Jurkat, Clone E6-1 (cell line): ENCODE data around the gene GPR87.

Source experiments
- DNase-seq: peaks from one replicate; pipeline ENCODE4 v3.0.0-alpha.2; 2011; ENCODE audit warnings: low read depth, low spot score
- H3K4me3 ChIP-seq: 2 replicates; pipeline ENCODE4 v1.5.1; 2011; ENCODE audit warnings: mild to moderate bottlenecking, low read length, control low read depth, moderate library complexity

The GPR87 gene

DNA sequence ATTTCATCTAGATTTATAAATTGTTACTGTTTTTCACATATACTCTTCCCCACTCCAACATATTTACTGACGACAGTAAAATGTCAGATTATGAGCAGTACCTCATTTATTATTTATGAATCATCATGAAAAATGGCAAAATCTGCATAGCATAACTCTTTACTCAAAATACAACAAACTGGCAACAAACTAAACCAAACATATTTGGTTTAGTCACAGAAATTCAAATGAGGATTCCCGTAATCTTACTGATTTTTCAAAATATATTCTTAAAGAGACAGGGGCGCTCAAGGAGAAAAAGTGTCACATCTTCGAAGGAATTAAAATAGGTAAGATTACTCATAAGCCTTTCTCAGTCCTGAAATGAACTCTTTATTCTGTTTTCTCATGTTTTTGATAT is 3.0 kb upstream of the GPR87 start:
- no peak overlapping the region for H3K4me3 ChIP-seq
- DNase-seq: no peak

DNA sequence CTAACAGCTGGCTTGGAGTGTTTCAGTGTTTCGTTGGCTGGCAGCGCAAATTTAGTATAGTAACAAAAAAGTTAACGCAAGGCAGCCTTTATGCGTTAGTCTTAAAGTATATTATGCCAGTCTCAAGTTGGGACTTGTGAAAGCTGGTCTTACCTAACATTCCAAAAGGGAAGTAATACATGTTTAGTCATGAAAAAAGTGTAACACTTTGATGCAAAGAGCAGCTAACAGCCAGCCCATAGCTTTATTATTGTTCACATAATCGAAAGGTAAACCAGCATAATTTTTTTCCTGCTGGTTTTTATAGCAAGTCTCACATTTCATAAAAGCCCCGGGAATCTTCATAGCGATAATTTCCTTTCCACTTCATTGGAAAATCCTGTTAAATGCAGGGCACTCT is 2.4 kb upstream of the GPR87 start:
- DNase-seq: no peak
- no peak overlapping the region for H3K4me3 ChIP-seq

DNA sequence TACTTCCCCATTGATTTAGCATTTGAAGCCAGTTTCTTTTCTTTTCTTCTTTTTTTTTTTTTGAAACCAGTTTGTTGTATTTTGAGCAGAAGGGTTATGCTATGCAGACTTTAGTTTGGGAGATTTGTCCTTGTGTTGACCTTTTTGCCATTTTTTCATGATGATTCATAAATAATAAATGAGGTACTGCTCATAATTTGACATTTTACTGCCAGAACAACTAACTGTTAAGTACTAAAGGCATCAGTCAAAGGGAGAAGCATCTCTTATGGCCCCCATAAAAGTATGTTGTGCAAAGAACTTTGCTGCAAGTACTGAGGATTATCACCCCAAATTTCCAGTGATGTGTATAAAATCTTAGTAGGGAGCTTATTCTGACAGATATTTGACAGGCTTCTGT is 1.7 kb upstream of the GPR87 start:
- H3K4me3 ChIP-seq: no peak overlapping the region
- no peak for DNase-seq

DNA sequence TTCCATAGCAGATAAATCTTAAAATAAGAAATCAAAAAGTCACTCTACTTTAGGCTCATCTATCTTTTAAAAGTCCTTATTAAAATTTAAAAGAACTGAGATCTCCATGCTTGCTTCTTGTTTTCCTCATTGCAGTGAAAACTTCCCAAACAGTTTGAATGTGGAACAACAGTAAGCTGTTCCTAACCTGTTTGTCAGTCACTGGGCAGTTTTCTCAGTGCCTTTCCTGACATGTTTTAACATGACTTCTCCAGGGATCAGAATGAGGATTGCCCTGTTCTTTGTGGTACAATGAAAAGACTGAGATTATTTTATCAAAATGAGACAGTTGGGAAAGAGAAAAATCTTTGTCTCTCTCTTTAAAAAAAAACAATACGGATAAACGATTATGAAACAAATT is 774 bp downstream of the GPR87 start:
- no peak for DNase-seq
- no peak overlapping the region for H3K4me3 ChIP-seq

DNA sequence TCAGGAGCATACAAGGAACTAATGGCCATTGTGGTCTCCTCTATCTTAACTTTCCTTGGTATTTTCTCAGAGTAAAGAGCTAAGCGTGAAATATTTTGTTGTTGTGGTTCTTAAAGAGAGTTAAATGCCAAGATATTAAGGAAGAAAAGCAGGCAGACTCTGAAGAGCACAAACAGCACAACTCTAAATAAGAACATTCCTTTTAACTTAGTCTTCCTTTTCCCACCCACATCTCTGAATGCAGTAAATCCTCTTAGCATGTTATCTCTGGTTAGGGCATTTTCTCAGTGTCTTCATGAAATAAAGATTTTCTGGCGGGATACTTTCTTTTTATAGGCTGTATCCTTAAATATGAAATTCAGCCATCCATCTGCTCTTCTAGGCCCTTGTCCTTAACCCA is 1.5 kb downstream of the GPR87 start:
- no peak for DNase-seq
- H3K4me3 ChIP-seq: no peak overlapping the region

DNA sequence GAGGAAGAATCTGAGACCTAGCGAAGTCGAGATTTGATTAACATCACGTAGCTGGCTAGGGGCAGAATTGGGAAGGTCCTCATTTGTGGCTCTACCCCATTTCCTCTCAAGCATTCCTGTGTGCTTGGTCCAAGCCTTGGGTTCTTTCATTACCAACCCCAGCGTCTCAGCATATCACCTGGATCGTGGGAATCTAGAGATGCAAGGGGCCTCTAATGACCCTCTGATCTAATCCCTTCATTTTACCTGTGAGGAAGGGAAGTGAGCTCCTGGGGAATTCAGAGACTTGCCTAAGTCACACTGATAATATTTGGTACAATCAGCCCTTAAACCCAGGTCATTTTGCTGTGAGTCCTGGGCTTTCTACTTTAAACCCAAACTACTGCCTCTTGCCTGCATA is 2.0 kb downstream of the GPR87 start:
- no peak overlapping the region for H3K4me3 ChIP-seq
- no peak for DNase-seq

DNA sequence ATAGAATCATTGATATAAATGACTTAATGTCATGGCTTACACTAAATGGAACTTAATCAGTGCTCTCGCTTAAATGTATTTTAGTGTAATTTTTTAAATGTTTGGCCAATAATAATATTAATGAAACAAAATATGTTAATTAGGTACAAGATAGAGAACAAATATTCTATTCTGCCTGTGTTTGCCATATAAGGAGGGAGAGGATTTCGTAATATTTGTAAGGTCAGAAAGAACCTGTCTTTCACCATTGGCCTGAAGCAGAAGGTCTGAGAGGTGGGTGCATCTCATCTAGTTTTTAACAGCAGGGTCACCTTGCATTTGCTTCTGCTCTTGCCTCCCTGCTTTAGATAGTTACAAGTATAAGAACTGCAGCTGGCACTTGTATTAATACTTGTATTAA is 2.5 kb downstream of the GPR87 start:
- no peak for DNase-seq
- no peak overlapping the region for H3K4me3 ChIP-seq

DNA sequence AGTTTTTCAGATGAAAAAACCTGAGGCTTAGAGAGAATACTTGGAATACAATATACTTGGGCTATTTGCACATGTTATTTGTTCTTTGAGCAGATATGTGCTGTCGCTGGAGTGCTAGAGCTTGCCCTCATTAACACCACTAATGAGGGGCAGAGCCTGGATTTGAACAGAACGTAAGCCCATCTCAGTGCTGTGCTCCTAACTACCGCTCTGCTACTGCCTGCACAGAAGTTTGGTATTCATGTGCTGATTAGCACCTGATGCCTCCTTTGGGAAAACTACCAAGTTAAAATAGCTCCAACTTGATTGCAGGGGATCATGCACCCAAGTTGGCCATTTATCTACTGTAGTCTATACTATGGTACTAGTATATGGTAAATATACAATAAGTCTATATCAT is 3.6 kb downstream of the GPR87 start:
- no peak for DNase-seq
- no peak overlapping the region for H3K4me3 ChIP-seq

DNA sequence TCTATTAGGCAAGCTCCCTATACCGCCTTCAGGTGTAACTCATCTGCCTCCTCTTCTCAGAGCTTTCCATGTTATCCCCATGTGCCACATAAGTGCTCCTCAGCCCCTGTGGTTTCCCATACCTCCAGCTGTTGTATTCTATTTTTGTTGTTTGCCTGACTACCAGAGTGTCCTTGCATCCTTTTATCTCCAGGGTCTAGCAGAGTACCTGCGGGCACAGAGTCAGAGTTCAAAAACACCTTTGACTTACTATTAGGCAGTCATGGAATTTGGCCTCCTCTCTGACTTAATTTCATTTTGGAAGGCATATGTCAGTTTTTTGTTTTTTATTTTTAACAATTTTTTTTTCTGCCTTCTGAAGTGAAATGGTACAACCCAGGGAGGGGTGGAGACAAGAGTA is 7.1 kb downstream of the GPR87 start:
- H3K4me3 ChIP-seq: no peak overlapping the region
- no peak for DNase-seq

DNA sequence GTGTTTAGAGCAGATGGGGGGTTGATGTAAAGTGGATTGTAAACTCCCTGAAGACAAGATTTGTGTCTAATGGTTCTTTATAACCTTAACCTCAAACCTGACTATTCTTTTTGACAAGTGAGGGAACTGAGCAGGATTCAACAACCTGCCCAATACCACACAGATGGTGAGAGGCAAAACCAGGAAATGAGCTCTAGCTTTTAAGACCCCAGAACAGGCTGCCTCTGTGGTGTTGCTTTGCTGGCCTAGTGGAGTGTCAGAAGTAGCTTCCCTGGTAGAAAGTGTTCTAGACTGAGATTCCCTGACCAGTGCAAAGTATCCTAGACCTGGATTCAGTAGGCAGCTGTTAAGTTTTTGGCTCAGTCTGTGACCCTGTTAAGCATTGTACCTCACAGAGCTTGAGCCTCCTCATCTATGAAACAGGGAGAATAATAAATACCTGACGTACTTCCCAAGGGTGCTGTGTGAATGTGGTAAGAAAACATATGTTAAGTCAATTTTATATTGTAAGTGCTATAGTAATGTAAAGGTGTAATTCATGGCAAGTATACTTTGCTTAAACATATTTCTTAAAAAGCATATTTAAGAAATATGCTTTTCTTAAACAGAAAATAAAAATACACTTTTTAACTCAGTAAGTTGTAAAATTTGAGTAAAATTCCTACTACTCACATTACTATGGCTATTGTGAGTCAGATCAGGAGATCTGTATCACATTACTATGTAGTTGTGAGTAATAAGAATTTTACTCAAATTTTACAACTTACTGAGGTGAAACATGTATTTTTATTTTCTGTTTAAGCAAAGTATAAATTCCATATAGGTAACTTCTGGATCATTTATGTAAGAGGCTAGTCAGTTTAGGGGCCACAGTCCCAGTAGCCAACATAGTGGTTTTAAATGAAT is 8.8 kb downstream of the GPR87 start:
- no peak overlapping the region for H3K4me3 ChIP-seq
- DNase-seq: peak; percentile 21

DNA sequence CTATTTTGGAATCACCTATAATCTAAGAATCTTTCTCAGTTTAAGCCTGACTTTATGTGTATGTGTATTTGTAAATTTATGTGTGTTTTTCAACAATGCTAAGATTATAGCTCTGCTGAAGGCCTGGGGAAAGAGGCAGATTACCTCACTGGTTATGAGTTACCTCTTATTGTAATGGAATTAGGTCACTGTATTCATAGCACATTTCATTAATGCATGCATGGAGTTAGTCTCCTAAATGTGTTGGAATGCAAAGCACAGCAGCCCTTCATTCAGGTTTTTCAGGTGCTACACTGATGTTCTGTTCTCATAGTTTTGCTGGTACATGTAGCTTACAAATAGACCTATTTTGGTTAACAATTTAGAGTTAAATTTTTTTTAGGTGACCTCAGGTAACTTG is 9.5 kb downstream of the GPR87 start:
- no peak for DNase-seq
- H3K4me3 ChIP-seq: no peak overlapping the region

DNA sequence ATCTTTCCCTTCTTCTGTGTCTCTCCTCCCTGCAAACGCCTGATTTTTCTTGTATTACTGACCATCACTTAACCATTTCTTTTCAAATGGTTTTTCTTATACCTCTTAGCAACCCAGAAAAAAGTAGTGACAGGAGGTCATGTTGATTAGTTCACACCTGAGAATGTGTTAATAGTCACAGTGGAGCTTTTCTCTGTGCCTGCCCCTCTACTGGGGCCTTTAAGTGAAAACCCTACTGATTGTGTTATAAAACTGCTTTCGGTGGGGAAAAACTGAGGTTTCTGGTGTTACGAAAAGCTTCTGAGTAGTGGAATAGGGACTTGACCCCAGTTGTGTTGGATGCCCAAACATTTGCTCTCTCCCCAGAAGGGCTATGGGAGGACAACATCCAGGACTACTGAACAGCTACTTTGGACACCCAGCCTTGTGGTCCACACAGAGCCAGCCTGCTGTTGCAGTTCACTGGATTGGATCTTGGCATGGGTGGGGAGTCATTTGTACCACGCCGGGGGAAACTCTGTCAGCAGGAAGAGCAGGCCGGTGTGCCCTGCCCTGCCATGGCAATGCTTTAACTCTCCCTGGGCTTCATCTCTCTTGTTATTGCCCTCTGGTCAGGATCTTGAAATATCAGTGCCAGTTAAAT is 10.3 kb downstream of the GPR87 start:
- H3K4me3 ChIP-seq: no peak overlapping the region
- DNase-seq: no peak

DNA sequence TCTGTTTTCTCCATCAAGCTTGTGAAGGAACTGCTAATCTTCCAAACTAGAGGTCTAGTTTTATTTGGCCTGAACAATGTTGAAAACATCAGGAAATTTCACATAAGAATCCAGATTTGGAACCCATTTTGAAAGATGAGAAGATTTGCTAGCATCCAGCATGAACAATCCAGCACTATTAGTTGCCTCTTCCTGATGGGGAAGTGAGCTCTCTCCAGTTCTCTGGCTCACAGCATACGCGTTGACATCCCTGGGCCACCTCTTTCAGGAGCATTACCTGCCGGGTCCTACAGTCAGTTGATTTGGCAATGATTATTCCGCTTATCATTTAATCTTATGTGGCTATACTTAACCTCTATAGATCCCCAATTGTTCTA is 10.9 kb downstream of the GPR87 start:
- DNase-seq: no peak
- no peak overlapping the region for H3K4me3 ChIP-seq

DNA sequence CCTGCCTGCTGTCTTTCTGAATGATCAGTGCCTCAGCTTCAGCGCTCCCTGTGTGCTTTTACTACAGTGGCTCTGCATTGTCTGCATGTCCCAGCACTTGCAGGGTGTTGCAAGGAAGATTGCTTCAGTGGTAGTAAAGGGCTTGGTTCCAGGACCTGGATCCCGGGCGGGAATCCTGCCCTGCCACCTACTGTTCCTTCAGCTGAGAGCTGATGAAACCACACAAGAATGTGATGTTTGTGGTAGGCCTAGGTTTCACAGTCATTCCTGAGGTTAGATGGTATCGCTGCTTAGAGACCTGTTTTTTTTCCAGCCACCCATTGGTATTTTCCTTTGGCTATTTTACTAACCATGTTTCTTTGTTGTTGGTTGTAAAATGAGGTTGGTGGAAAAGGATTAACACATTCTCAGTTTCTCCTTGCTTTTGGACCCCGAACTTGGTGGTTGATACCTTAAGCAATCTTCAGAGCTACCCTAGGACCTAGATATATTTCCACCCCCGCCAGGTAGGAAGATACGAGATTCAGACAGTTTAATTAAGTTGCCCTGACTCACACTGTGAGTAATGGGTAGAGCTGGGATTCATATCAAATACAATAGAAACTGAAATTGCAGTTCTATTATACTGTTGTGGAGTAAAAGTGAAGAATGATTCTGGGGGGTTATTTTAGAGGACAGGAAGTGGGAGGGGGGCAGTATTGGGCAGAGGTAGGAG is 11.4 kb downstream of the GPR87 start:
- DNase-seq: no peak
- H3K4me3 ChIP-seq: no peak overlapping the region

DNA sequence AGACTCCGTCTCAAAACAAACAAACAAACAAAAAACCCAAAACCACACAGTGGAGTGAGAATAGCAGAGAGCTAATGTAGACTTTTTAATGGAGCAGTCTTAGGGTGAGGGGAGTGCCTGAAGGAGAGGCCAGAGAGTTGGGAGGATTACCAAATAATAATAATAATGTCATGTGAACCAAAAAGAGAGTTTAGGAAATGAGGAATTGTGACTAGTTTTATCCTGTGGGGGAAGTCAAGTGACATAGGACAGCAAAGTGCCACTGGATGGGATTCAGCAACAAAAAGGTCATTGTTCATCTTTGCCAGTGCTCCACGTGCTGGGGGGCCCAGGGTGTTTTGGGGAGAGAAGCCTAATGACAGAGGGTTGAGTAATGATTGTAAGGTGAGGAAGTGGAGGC is 12.9 kb downstream of the GPR87 start:
- H3K4me3 ChIP-seq: no peak overlapping the region
- no peak for DNase-seq

DNA sequence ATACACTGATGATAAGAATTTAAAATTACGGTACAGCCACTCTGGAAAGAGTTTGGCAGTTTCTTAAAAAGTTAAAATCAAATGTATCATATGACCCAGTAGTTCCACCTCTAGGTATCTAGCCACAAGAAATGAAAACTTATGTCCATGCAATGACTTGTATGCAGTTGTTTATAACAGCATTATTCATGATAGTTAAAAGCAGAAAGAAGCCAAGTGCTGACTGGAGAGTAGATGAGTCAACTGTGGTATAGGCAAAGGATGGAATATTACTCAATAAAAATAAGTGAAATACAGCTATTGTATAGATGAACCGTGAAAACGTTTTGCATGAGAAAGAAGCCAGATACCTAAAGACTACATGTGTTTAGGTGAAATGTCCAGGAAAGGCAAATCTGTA is 14.8 kb downstream of the GPR87 start:
- H3K4me3 ChIP-seq: no peak overlapping the region
- DNase-seq: no peak

DNA sequence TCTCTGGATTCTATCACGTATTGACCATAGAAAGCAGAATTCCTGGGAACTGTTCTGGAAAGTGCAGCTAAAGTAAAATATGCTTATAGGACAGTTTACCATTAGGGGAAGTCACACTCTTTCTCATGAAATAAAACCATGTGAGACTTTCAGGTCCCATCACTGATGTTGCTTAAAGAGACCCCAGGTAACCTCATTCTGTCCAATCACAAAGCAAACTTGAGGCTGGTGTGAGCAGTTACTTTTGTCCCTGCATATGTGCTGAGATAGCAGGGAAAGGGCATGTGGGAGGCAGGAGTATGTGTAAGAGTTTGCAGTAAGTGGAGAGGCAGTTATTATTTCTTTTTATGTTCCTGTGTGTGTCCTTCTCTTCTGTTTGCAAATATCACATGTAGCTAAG is 16.1 kb downstream of the GPR87 start:
- DNase-seq: no peak
- H3K4me3 ChIP-seq: no peak overlapping the region

DNA sequence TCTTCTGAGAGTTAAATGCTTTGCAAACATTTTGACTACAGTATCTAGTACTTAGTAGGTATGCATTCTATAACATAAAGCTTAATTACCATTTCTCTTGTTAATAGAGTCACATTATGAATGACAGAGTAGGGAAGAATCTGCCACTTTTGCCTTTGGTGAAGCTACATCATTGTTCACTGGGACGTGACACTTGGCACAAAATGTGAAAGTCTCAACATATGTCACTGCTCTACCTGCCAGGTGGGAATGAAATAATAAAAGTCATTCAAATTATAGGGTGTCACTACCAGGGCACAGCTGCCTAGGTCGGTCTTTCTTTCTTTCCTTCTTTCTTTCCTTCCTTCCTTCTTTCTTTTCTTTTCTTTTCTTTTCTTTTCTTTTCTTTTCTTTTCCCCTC is 17.6 kb downstream of the GPR87 start:
- H3K4me3 ChIP-seq: no peak overlapping the region
- no peak for DNase-seq

DNA sequence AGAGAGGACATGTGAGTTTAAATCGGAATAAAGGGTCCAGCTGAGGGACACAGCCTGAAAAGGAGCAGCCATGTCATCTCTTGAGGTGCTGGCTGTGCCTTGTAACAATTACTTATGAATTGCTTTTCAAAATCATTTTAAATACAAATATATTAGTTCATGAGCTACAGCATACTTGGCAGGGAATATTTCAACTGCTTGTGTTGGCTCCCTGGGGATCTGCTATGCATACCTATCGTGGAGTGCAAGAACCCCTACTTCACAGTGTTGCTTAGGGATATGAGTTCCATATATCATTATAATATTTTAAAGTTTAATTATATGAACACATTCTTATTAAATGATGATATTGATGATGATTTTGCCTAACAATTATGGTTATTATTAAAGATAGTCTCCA is 19.2 kb downstream of the GPR87 start:
- no peak overlapping the region for H3K4me3 ChIP-seq
- DNase-seq: no peak

DNA sequence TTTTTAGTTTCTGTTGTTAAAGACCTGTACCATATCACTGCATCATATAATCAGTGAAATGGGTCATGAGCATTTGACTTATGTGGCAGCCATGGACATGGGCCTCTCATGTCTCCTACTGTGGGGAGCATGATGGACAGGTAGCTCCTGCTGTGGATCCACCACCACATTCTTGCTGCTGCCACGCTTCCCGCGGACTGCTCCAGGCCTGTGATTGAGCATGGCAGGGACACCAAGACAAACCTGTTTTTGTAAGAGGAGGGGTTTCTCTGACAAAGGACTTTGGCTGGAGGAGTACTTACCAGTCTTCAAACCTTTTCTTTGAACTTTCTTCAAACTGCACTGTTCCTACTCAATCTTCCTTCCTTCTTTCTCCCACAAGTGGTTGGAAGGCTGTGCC is 20.4 kb downstream of the GPR87 start:
- DNase-seq: no peak
- no peak overlapping the region for H3K4me3 ChIP-seq
